SJCRH30 (cell line): ENCODE data around the gene SHISA3. TPM values are rescaled to one million over a fixed set of nuclear protein-coding genes. Genes with fewer than 3 reads are reported as not detected.
A peak's percentile ranks its signal among the peaks of the same experiment; 100 is the strongest.
"Not testable (repeated sequence)": the region's sequence is repeated elsewhere in the genome, so short reads cannot be mapped to it uniquely, and the experiment has no call there.

Source experiments
- DNase-seq, 2 experiments: peaks; one replicate each; pipeline ENCODE4 v3.0.0-alpha.2; 2015 to 2020
- H3K27ac ChIP-seq: fragments of 250-450 bp; sonication (Bioruptor Pico); 2 replicates; pipeline ENCODE4 v1.5.1; 2020; ENCODE audit warnings: mild to moderate bottlenecking, moderate library complexity
- H3K27me3 ChIP-seq: fragments of 250-450 bp; sonication (Bioruptor Pico); 2 replicates; pipeline ENCODE4 v1.5.1; 2020; ENCODE audit warnings: mild to moderate bottlenecking, moderate library complexity
- H3K36me3 ChIP-seq: fragments of 250-450 bp; sonication (Bioruptor Pico); 2 replicates; pipeline ENCODE4 v1.5.1; 2020; ENCODE audit warnings: mild to moderate bottlenecking, moderate library complexity
- H3K4me1 ChIP-seq: fragments of 250-450 bp; sonication (Bioruptor Pico); 2 replicates; pipeline ENCODE4 v1.5.1; 2020; ENCODE audit warnings: mild to moderate bottlenecking, moderate library complexity
- H3K4me3 ChIP-seq: fragments of 250-450 bp; sonication (Bioruptor Pico); 2 replicates; pipeline ENCODE4 v1.5.1; 2020; ENCODE audit warnings: mild to moderate bottlenecking, moderate library complexity
- H3K9me3 ChIP-seq: fragments of 250-450 bp; sonication (Bioruptor Pico); replicated peaks from 2 replicates; pipeline ENCODE4 v1.5.1; 2020; ENCODE audit warnings: mild to moderate bottlenecking, moderate library complexity
- total RNA-seq: library from RNA; depleted of rRNA; stranded (reverse); fragments of >200 nt; shearing (Covaris generic); gene quantifications from 2 replicates; pipeline ENCODE4 v1.2.3, GENCODE V29; 2014

The SHISA3 gene
- total RNA-seq, 1 experiment from 2014 or later, result not detected

GRCh38 chr4:42371305-42372252, 25.7 kb upstream of the SHISA3 start:
- no peak overlapping the region for H3K27ac ChIP-seq
- H3K9me3 ChIP-seq, result no peaks in the 10 kb centered on the region
- no peak overlapping the region for H3K4me3 ChIP-seq
- peak in 1 of 2 experiments; percentile 42 for DNase-seq
- H3K4me1 ChIP-seq, result no peaks in the 10 kb centered on the region
- no peaks in the 10 kb centered on the region for H3K36me3 ChIP-seq
- no peaks in the 10 kb centered on the region; the same call in 1 of the 2 replicates for H3K27me3 ChIP-seq

GRCh38 chr4:42372303-42372702, 25.0 kb upstream of the SHISA3 start:
- H3K27ac ChIP-seq, DNase-seq, H3K9me3 ChIP-seq, H3K27me3 ChIP-seq, H3K4me3 ChIP-seq, H3K4me1 ChIP-seq, H3K36me3 ChIP-seq: not testable (repeated sequence)

- no peak for DNase-seq
- no peaks in the 10 kb centered on the region for H3K36me3 ChIP-seq
- H3K9me3 ChIP-seq, result no peaks in the 10 kb centered on the region
- no peaks in the 10 kb centered on the region for H3K27me3 ChIP-seq
- no peak overlapping the region for H3K27ac ChIP-seq
- no peak overlapping the region for H3K4me3 ChIP-seq
- no peaks in the 10 kb centered on the region for H3K4me1 ChIP-seq
Measured at GRCh38 chr4:42377497-42377896, 19.8 kb upstream of the SHISA3 start.

- Histone ChIP-seq H3K27ac (no peak overlapping the region), H3K27me3 (no peaks in the 10 kb centered on the region), H3K9me3 (no peaks in the 10 kb centered on the region), H3K4me3 (no peak overlapping the region), H3K36me3 (no peaks in the 10 kb centered on the region), H3K4me1 (no peaks in the 10 kb centered on the region)
- DNase-seq, result no peak
Measured at GRCh38 chr4:42381666-42382065, 15.6 kb upstream of the SHISA3 start.

GRCh38 chr4:42385516-42385915, 11.8 kb upstream of the SHISA3 start:
- H3K9me3 ChIP-seq, result no peaks in the 10 kb centered on the region
- no peak overlapping the region for H3K27ac ChIP-seq
- no peaks in the 10 kb centered on the region for H3K4me1 ChIP-seq
- peaks cover 13% of the 10 kb centered on the region for H3K27me3 ChIP-seq
- DNase-seq, result no peak
- H3K36me3 ChIP-seq, result no peaks in the 10 kb centered on the region
- no peak overlapping the region for H3K4me3 ChIP-seq

GRCh38 chr4:42390622-42391354, 6.5 kb upstream of the SHISA3 start:
- Histone ChIP-seq H3K9me3 (no peaks in the 10 kb centered on the region), H3K36me3 (no peaks in the 10 kb centered on the region)

GRCh38 chr4:42391355-42391664, 6.0 kb upstream of the SHISA3 start:
- DNase-seq, result no peak
- Histone ChIP-seq H3K4me1 (no peaks in the 10 kb centered on the region), H3K9me3 (no peaks in the 10 kb centered on the region), H3K27ac (no peak overlapping the region), H3K27me3 (peaks cover 17% of the 10 kb centered on the region), H3K36me3 (no peaks in the 10 kb centered on the region), H3K4me3 (no peak overlapping the region)

More at GRCh38 chr4:42390622-42391354, 6.5 kb upstream of the SHISA3 start:
- Histone ChIP-seq H3K27ac (no peak overlapping the region), H3K4me3 (no peak overlapping the region), H3K4me1 (no peaks in the 10 kb centered on the region), H3K27me3 (peaks cover 17% of the 10 kb centered on the region)
- DNase-seq, result no peak

- Histone ChIP-seq H3K27me3 (peaks cover 17% of the 10 kb centered on the region), H3K36me3 (no peaks in the 10 kb centered on the region), H3K27ac (no peak overlapping the region), H3K4me3 (no peak overlapping the region), H3K4me1 (no peaks in the 10 kb centered on the region), H3K9me3 (no peaks in the 10 kb centered on the region)
- DNase-seq, result no peak
Measured at GRCh38 chr4:42391981-42392380, 5.3 kb upstream of the SHISA3 start.

- no peak overlapping the region for H3K4me3 ChIP-seq
- no peaks in the 10 kb centered on the region for H3K36me3 ChIP-seq
- DNase-seq, result no peak
- H3K4me1 ChIP-seq, result no peaks in the 10 kb centered on the region
- H3K27ac ChIP-seq, result no peak overlapping the region
- H3K9me3 ChIP-seq, result no peaks in the 10 kb centered on the region
- peaks cover 17% of the 10 kb centered on the region for H3K27me3 ChIP-seq
Measured at GRCh38 chr4:42392436-42392835, 4.9 kb upstream of the SHISA3 start.

GRCh38 chr4:42395595-42395994, 1.7 kb upstream of the SHISA3 start:
- no peak for DNase-seq
- no peaks in the 10 kb centered on the region for H3K9me3 ChIP-seq
- no peaks in the 10 kb centered on the region for H3K36me3 ChIP-seq
- H3K27ac ChIP-seq, result no peak overlapping the region
- peaks cover 4% of the 10 kb centered on the region for H3K27me3 ChIP-seq
- H3K4me1 ChIP-seq, result no peaks in the 10 kb centered on the region
- H3K4me3 ChIP-seq, result no peak overlapping the region

- no peak for DNase-seq
- H3K36me3 ChIP-seq, result no peaks in the 10 kb centered on the region
- H3K27me3 ChIP-seq, result peaks cover 2% of the 10 kb centered on the region; the same call in 1 of the 2 replicates
- no peaks in the 10 kb centered on the region for H3K9me3 ChIP-seq
- no peaks in the 10 kb centered on the region for H3K4me1 ChIP-seq
- H3K27ac ChIP-seq, result no peak overlapping the region
- H3K4me3 ChIP-seq, result no peak overlapping the region
Measured at GRCh38 chr4:42396361-42396751, 932 bp upstream of the SHISA3 start.

GRCh38 chr4:42397635-42398170, 415 bp downstream of the SHISA3 start:
- no peaks in the 10 kb centered on the region for H3K9me3 ChIP-seq
- no peaks in the 10 kb centered on the region for H3K27me3 ChIP-seq
- no peaks in the 10 kb centered on the region for H3K36me3 ChIP-seq
- H3K27ac ChIP-seq, result no peak overlapping the region
- H3K4me1 ChIP-seq, result no peaks in the 10 kb centered on the region
- no peak for DNase-seq
- H3K4me3 ChIP-seq, result no peak overlapping the region

GRCh38 chr4:42398171-42398870, 1.0 kb downstream of the SHISA3 start:
- H3K4me3 ChIP-seq, result no peak overlapping the region
- H3K4me1 ChIP-seq, result no peaks in the 10 kb centered on the region
- DNase-seq, result no peak
- no peaks in the 10 kb centered on the region for H3K27me3 ChIP-seq
- no peaks in the 10 kb centered on the region for H3K9me3 ChIP-seq
- no peak overlapping the region for H3K27ac ChIP-seq
- H3K36me3 ChIP-seq, result no peaks in the 10 kb centered on the region

GRCh38 chr4:42398871-42399331, 1.6 kb downstream of the SHISA3 start:
- H3K4me1 ChIP-seq, result no peaks in the 10 kb centered on the region
- no peaks in the 10 kb centered on the region for H3K9me3 ChIP-seq
- H3K27ac ChIP-seq, result no peak overlapping the region
- no peaks in the 10 kb centered on the region for H3K27me3 ChIP-seq
- no peak for DNase-seq
- no peaks in the 10 kb centered on the region for H3K36me3 ChIP-seq
- H3K4me3 ChIP-seq, result no peak overlapping the region

- Histone ChIP-seq H3K27me3 (no peaks in the 10 kb centered on the region), H3K36me3 (no peaks in the 10 kb centered on the region), H3K4me1 (no peaks in the 10 kb centered on the region), H3K27ac (no peak overlapping the region), H3K4me3 (no peak overlapping the region), H3K9me3 (no peaks in the 10 kb centered on the region)
- DNase-seq, result no peak
Measured at GRCh38 chr4:42399393-42399792, 2.1 kb downstream of the SHISA3 start.
